Fibroblast of mammary gland (primary cell): Measurements from ENCODE around the gene GRK3.

Experiments used
- DNase-seq: peaks from one replicate; pipeline ENCODE4 v3.0.0-alpha.2; 2010; ENCODE audit warnings: low read depth
- H3K4me3 ChIP-seq: 2 replicates; pipeline ENCODE4 v1.5.1; 2011; ENCODE audit warnings: low read depth, mild to moderate bottlenecking, low read length, moderate library complexity; ENCODE audit not compliant: control insufficient read depth
- TF ChIP-seq, protein P1 (sequence below): conservative IDR thresholded peaks from 2 replicates; pipeline ENCODE4 v1.5.1; 2011; ENCODE audit warnings: low read depth, low read length, inconsistent platforms; ENCODE audit not compliant: control insufficient read depth, insufficient read depth

Gene GRK3

DNA sequence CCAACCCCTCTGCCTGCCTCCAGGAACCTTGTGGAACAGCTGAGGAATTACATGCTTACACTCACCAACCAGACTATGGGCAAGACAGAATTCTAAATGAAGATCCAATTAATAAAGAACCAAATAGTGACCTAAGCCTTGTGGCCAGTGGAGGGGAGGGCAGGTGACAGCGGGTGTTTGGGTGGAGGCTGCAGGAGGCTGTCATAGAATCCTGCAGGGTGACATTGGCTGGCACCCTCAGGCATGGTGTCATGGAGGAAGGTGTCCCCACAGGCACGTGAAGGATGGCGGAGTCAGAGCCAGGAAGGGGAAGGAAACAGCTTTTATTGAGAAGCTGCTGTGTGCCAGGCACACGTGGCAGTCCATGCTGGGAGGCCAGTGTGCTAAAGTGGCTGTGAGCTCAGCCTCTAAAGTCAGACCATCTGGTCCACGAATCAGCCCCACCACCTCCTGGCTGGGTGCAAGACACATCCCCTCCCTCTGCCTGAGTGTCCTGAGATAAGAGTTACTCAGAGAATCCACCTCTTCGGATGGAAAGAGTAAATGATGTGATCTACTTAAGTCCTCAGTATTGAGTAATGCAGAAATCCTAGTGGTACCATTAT lies 186.2 kb downstream of the GRK3 start:
- DNase-seq = peak; percentile 53
- TF ChIP-seq, protein P1, sequence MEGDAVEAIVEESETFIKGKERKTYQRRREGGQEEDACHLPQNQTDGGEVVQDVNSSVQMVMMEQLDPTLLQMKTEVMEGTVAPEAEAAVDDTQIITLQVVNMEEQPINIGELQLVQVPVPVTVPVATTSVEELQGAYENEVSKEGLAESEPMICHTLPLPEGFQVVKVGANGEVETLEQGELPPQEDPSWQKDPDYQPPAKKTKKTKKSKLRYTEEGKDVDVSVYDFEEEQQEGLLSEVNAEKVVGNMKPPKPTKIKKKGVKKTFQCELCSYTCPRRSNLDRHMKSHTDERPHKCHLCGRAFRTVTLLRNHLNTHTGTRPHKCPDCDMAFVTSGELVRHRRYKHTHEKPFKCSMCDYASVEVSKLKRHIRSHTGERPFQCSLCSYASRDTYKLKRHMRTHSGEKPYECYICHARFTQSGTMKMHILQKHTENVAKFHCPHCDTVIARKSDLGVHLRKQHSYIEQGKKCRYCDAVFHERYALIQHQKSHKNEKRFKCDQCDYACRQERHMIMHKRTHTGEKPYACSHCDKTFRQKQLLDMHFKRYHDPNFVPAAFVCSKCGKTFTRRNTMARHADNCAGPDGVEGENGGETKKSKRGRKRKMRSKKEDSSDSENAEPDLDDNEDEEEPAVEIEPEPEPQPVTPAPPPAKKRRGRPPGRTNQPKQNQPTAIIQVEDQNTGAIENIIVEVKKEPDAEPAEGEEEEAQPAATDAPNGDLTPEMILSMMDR = no peak
- H3K4me3 ChIP-seq = no peak overlapping the region

DNA sequence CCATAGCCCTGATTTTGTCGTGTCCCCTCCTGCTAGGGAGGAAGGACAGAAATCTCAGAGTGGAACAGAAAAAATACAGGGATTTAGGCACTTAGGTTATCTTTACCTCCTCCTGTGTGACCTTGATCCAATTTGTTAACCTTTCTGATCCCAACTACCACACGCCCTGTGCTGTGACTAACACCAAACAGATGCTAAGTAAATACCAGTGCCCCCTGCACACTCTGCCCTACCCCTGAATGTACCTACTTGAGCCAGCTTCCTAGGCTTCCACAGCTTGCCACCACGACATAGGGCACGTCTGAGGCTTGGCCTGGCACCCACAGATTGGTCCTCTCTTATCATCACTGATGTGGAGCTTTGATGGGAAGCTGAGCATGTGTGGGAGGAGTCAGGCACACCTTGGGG lies 186.7 kb downstream of the GRK3 start:
- no peak for DNase-seq
- H3K4me3 ChIP-seq = no peak overlapping the region
- TF ChIP-seq, protein P1 = no peak

DNA sequence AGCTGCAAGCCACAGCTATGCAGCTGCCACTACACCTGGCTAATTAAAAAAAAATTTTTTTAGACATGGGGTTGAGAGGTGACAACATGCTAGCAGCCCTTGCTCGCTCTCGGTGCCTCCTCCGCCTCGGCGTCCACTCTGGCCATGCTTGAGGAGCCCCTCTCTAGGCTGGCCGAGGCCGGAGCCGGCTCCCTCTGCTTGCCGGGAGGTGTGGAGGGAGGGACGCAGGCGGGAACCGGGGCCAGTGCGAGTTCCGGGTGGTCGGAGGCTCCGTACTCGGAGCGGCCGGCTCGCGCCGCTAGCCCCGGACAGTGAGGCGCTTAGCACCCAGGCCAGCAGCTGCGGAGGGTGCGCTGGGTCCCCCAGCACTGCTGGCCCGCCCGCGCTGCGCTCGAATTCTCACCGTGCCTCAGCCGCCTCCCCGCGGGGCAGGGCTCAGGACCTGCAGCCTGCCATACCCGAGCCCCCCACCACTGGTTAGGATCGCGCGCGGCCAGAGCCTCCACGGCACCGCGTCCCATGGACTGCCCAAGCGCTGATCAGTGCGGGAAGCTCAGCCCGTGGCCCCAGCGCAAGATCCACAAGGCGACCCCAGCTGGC lies 188.2 kb downstream of the GRK3 start:
- TF ChIP-seq, protein P1 = no peak

DNA sequence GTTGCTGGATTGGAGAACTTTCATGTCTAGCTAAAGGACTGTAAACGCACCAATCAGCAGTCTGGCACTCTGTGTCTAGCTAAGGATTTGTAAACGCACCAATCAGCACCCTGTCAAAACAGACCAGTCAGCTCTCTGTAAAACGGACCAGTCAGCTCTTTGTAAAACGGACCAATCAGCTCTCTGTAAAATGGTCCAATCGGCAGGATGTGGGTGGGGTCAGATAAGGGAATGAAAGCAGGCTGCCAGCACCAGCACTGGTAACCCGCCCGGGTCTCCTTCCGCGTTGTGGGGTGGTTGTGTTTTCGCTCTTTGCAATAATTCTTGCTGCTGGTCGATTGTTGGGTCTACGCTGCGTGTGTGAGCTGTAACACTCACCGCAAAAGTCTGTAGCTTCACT lies 188.8 kb downstream of the GRK3 start:
- TF ChIP-seq, protein P1 = no peak
- no peak overlapping the region for H3K4me3 ChIP-seq

More for the DNA sequence above, 188.2 kb downstream of the GRK3 start:
- no peak overlapping the region for H3K4me3 ChIP-seq
- no peak for DNase-seq

DNA sequence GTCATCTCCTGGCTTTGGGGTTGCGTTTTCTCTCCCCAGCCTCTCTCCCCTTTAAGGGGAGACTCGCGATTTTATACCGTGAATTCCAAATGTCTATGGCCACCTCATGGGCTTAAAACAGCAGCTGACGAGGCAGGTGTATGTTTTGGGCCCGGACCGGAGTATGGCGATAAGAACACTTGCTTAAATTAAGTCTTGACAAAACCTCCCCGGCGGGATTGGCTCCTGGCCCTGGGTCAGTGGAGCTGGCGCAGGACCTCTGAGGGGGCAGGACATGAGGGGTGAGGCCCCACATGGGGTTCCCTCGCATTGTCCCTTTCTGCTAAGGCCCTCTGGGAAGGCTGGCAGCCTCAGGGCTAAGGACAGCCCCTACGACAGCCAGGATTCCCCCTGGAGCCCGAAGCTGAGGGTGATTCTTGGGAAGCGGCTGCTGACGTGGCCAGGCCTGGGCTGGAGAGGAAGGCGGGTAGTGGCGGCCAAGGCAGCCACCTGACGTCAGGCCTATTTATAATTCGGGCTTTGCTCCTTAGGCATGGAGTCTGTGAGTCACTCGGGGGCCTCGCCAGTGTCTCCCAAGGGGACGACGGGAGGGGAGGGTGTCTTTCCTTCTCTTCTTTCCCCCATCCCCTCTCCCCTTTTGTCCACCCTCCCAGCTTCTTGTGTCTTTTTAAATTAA lies 190.2 kb downstream of the GRK3 start:
- peak; percentile 94 for DNase-seq
- TF ChIP-seq, protein P1 = no peak

More for the DNA sequence above, 188.8 kb downstream of the GRK3 start:
- DNase-seq = no peak

DNA sequence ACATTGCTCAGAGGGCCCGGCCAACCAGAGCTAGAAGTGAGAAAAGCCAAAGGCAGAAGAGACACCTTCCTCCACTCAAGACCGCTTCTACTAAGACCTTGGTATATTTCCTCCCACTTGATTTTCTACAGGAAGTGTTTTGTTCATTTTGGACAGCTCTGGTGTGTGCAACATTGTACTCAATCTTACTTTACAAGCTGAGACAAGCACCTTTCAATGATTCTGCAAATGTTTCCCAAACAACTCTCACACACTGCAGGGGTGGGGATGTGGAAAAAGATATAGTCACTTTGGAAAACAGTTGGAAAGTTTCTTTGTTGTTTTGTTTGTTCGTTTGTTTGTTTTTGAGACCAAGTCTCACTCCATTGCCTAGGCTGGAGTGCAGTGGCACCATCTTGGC lies 193.2 kb downstream of the GRK3 start:
- H3K4me3 ChIP-seq = no peak overlapping the region
- TF ChIP-seq, protein P1 = no peak
- no peak for DNase-seq

More for the DNA sequence above, 190.2 kb downstream of the GRK3 start:
- H3K4me3 ChIP-seq = no peak overlapping the region
